GM23338 (cell line): ENCODE data around the gene ZNF284. TPM values are rescaled to one million over a fixed set of nuclear protein-coding genes. Genes with fewer than 3 reads are reported as not detected.

ENCODE experiments used
- ATAC-seq: fragments of 200-7000 bp; cut with Tn5 transposase; 3 replicates; pipeline ENCODE4 v1.9.1; 2020
- DNase-seq: peaks from one replicate; pipeline ENCODE4 v3.0.0-alpha.2; 2015; ENCODE audit warnings: low spot score
- H2AFZ ChIP-seq: fragments of 200-600 bp; sonication (generic); 2 replicates; pipeline ENCODE4 v1.8.0; 2016; ENCODE audit warnings: antibody characterized with exemption, mild to moderate bottlenecking, moderate library complexity
- H3F3A ChIP-seq: fragments of 200-600 bp; sonication (generic); replicated peaks from 2 replicates; pipeline ENCODE4 v1.8.0; 2017; ENCODE audit warnings: antibody characterized with exemption, mixed run types, low read depth
- H3K27ac ChIP-seq: fragments of 200-600 bp; sonication (generic); 2 replicates; pipeline ENCODE4 v1.6.1; 2016; ENCODE audit warnings: low read depth
- H3K27me3 ChIP-seq: fragments of 200-600 bp; sonication (generic); 2 replicates; pipeline ENCODE4 v1.8.0; 2016; ENCODE audit warnings: mild to moderate bottlenecking, mixed run types, moderate library complexity; ENCODE audit not compliant: insufficient read depth
- H3K36me3 ChIP-seq: fragments of 200-600 bp; sonication (generic); 2 replicates; pipeline ENCODE4 v1.8.0; 2016; ENCODE audit warnings: mild to moderate bottlenecking; ENCODE audit not compliant: insufficient read depth
- H3K4me1 ChIP-seq: fragments of 200-600 bp; sonication (generic); 2 replicates; pipeline ENCODE4 v1.8.0; 2016; ENCODE audit warnings: mild to moderate bottlenecking, moderate library complexity; ENCODE audit not compliant: insufficient read depth
- H3K4me2 ChIP-seq: fragments of 200-600 bp; sonication (generic); 2 replicates; pipeline ENCODE4 v1.7.1; 2017; ENCODE audit warnings: mixed run types
- H3K4me3 ChIP-seq: fragments of 200-600 bp; sonication (generic); 2 replicates; pipeline ENCODE4 v1.6.1; 2016; ENCODE audit warnings: mixed run types
- H3K79me2 ChIP-seq: fragments of 200-600 bp; sonication (generic); replicated peaks from 2 replicates; pipeline ENCODE4 v1.8.0; 2017; ENCODE audit warnings: mild to moderate bottlenecking; ENCODE audit not compliant: insufficient read depth
- H3K9me2 ChIP-seq: fragments of 200-600 bp; sonication (generic); 2 replicates; pipeline ENCODE4 v1.8.0; 2017; ENCODE audit not compliant: insufficient read depth
- H4K20me1 ChIP-seq: fragments of 200-600 bp; sonication (generic); replicated peaks from 2 replicates; pipeline ENCODE4 v1.8.0; 2017; ENCODE audit warnings: mild to moderate bottlenecking; ENCODE audit not compliant: insufficient read depth
- H3K27ac Mint-ChIP-seq: 2 replicates; pipeline ENCODE4 v1.8.0; 2020; ENCODE audit warnings: inconsistent platforms, mild to moderate bottlenecking, moderate library complexity, mixed read lengths
- H3K27me3 Mint-ChIP-seq: 3 replicates; pipeline ENCODE4 v1.8.0; 2022; ENCODE audit warnings: low read depth, mild to moderate bottlenecking, moderate library complexity, mixed read lengths, inconsistent platforms; ENCODE audit not compliant: insufficient read depth, poor library complexity
- H3K36me3 Mint-ChIP-seq: 3 replicates; pipeline ENCODE4 v1.8.0; 2021; ENCODE audit warnings: low read depth, mild to moderate bottlenecking, inconsistent platforms, moderate library complexity, mixed read lengths
- H3K4me1 Mint-ChIP-seq: 3 replicates; pipeline ENCODE4 v1.8.0; 2020; ENCODE audit warnings: mild to moderate bottlenecking, inconsistent platforms, mixed read lengths
- H3K4me3 Mint-ChIP-seq: 3 replicates; pipeline ENCODE4 v1.8.0; 2021; ENCODE audit warnings: moderate library complexity, mild to moderate bottlenecking, inconsistent platforms, mixed read lengths
- H3K9me3 Mint-ChIP-seq: 3 replicates; pipeline ENCODE4 v1.8.0; 2020; ENCODE audit warnings: moderate library complexity, mild to moderate bottlenecking, inconsistent platforms, mixed read lengths
- CREB1 ChIP-seq: fragments of 250-450 bp; sonication (Bioruptor Pico); IDR thresholded peaks from 2 replicates; pipeline ENCODE4 v1.5.0; 2020; ENCODE audit warnings: low read depth, mild to moderate bottlenecking, moderate library complexity
- NANOG ChIP-seq: IDR thresholded peaks from 2 replicates; pipeline ENCODE4 v1.6.1; 2016; ENCODE audit warnings: antibody characterized with exemption, borderline replicate concordance
- polyA plus RNA-seq: library from polyadenylated mRNA; unstranded; fragments of >200 nt; fragmentation: Nextera tagmentation; extraction: Ambion mirVana; gene quantifications from 2 replicates; pipeline ENCODE4 v1.2.1, GENCODE V29; 2016
- total RNA-seq: library from RNA; depleted of rRNA; stranded (reverse); fragments of >200 nt; shearing (Covaris generic); gene quantifications from 2 replicates; pipeline ENCODE4 v1.2.3, GENCODE V29; 2014
- TF ChIP-seq, protein P1 (sequence below): fragments of 250-450 bp; sonication (Bioruptor Pico); IDR thresholded peaks from 2 replicates; pipeline ENCODE4 v1.5.0; 2020; ENCODE audit warnings: mild to moderate bottlenecking, moderate library complexity
- TF ChIP-seq, protein P2 (sequence below): IDR thresholded peaks from 2 replicates; pipeline ENCODE4 v1.6.1; 2016; ENCODE audit warnings: antibody characterized with exemption

Gene ZNF284
- total and polyA plus RNA-seq, 2 experiments from 2014 or later: 1.4 to 3.1 TPM

DNA sequence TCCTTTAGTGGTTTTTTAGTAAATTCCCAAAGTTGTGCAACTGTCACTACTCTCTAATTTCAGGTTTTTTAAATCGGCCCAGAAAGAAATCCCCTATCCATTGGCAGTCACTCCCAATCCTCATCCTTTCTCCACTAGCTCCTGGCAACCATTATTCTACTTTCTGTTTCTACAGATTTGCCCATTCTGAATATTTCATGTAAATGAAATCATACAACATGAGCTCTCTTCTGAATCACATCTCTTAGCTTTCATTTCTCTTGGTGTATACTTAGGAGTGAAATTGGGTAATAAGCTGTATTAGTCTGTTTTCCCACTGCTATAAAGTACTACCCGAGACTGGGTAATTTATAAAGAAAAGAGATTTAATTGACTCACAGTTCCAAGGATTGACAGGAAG is 29.8 kb upstream of the ZNF284 start (continued):
- TF ChIP-seq, protein P1, sequence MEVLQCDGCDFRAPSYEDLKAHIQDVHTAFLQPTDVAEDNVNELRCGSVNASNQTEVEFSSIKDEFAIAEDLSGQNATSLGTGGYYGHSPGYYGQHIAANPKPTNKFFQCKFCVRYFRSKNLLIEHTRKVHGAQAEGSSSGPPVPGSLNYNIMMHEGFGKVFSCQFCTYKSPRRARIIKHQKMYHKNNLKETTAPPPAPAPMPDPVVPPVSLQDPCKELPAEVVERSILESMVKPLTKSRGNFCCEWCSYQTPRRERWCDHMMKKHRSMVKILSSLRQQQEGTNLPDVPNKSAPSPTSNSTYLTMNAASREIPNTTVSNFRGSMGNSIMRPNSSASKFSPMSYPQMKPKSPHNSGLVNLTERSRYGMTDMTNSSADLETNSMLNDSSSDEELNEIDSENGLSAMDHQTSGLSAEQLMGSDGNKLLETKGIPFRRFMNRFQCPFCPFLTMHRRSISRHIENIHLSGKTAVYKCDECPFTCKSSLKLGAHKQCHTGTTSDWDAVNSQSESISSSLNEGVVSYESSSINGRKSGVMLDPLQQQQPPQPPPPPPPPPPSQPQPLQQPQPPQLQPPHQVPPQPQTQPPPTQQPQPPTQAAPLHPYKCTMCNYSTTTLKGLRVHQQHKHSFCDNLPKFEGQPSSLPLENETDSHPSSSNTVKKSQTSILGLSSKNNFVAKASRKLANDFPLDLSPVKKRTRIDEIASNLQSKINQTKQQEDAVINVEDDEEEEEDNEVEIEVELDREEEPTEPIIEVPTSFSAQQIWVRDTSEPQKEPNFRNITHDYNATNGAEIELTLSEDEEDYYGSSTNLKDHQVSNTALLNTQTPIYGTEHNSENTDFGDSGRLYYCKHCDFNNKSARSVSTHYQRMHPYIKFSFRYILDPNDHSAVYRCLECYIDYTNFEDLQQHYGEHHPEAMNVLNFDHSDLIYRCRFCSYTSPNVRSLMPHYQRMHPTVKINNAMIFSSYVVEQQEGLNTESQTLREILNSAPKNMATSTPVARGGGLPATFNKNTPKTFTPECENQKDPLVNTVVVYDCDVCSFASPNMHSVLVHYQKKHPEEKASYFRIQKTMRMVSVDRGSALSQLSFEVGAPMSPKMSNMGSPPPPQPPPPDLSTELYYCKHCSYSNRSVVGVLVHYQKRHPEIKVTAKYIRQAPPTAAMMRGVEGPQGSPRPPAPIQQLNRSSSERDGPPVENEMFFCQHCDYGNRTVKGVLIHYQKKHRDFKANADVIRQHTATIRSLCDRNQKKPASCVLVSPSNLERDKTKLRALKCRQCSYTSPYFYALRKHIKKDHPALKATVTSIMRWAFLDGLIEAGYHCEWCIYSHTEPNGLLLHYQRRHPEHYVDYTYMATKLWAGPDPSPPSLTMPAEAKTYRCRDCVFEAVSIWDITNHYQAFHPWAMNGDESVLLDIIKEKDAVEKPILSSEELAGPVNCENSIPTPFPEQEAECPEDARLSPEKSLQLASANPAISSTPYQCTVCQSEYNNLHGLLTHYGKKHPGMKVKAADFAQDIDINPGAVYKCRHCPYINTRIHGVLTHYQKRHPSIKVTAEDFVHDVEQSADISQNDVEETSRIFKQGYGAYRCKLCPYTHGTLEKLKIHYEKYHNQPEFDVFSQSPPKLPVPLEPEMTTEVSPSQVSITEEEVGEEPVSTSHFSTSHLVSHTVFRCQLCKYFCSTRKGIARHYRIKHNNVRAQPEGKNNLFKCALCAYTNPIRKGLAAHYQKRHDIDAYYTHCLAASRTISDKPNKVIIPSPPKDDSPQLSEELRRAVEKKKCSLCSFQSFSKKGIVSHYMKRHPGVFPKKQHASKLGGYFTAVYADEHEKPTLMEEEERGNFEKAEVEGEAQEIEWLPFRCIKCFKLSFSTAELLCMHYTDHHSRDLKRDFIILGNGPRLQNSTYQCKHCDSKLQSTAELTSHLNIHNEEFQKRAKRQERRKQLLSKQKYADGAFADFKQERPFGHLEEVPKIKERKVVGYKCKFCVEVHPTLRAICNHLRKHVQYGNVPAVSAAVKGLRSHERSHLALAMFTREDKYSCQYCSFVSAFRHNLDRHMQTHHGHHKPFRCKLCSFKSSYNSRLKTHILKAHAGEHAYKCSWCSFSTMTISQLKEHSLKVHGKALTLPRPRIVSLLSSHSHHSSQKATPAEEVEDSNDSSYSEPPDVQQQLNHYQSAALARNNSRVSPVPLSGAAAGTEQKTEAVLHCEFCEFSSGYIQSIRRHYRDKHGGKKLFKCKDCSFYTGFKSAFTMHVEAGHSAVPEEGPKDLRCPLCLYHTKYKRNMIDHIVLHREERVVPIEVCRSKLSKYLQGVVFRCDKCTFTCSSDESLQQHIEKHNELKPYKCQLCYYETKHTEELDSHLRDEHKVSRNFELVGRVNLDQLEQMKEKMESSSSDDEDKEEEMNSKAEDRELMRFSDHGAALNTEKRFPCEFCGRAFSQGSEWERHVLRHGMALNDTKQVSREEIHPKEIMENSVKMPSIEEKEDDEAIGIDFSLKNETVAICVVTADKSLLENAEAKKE (CRISPR knock-in tag): no peak
- TF ChIP-seq, protein P2, sequence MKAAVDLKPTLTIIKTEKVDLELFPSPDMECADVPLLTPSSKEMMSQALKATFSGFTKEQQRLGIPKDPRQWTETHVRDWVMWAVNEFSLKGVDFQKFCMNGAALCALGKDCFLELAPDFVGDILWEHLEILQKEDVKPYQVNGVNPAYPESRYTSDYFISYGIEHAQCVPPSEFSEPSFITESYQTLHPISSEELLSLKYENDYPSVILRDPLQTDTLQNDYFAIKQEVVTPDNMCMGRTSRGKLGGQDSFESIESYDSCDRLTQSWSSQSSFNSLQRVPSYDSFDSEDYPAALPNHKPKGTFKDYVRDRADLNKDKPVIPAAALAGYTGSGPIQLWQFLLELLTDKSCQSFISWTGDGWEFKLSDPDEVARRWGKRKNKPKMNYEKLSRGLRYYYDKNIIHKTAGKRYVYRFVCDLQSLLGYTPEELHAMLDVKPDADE: no peak

DNA sequence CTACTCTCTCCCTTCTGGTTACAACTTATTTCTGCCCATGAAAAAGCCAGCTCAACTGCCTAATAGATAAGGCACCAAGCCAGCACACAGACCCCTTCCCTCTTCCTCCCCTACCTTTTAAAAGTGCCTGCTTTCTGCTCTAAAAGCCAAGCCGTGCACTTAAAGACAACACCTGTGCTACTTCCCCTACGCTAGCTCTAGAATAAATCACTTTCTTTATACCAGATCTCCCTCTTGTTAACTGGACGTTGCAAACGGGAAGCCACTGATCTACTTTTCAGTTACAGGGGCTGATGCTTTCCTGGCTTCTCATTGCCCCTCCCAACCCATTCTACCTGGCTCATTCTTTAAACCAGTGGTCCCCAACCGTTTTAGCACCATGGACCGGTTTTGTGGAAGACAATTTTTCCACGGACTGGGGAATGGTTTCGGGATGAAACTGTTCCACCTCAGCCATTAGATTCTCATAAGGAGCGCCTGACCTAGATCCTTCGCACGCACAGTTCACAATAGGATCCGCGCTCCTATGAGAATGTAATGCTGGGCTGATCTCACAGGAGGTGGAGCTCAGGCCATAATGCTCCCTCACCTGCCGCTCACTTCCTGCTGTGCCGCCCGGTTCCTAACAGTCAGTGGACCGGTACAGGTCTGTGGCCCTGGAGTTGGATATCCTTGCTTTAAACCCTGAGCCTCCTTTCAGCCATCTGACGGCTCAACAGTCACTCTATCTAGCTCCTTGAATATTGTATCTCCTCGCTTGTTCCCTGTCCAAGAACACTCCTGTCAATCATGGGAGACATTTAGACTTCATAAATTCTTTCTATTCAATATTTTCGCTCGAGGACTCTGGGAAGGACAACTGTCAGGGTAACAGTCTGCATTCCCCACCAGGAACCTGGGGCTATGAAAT is 21.0 kb upstream of the ZNF284 start:
- no peaks in the 10 kb centered on the region for H3F3A ChIP-seq
- no peaks in the 10 kb centered on the region for H4K20me1 ChIP-seq
- no peaks in the 10 kb centered on the region for H3K9me2 ChIP-seq
- Mint-ChIP-seq H3K36me3 (peaks cover 14% of the 10 kb centered on the region), H3K27ac (peak overlapping the region; percentile 79), H3K9me3 (peaks cover 2% of the 10 kb centered on the region; the same call in 1 of the 3 replicates), H3K27me3 (peaks cover 7% of the 10 kb centered on the region), H3K4me1 (peaks cover 7% of the 10 kb centered on the region; the same call in 2 of the 3 replicates), H3K4me3 (peak overlapping the region; percentile 98)
- peak overlapping the region; percentile 39 for H2AFZ ChIP-seq
- DNase-seq (peak; percentile 77), ATAC-seq (peak; percentile 81)
- H3K4me3 ChIP-seq: peak overlapping the region; percentile 56
- H3K4me2 ChIP-seq: peak overlapping the region; percentile 76
- peak overlapping the region; percentile 78; the same call in 1 of the 2 replicates for H3K27ac ChIP-seq
- H3K4me1 ChIP-seq: no peaks in the 10 kb centered on the region
- no peaks in the 10 kb centered on the region for H3K36me3 ChIP-seq
- peaks cover 7% of the 10 kb centered on the region for H3K79me2 ChIP-seq
- H3K27me3 ChIP-seq: no peaks in the 10 kb centered on the region; the same call in 1 of the 2 replicates
- no peak for TF ChIP-seq NANOG
- no peak for TF ChIP-seq CREB1 (CRISPR knock-in tag)
- TF ChIP-seq, protein P2: no peak
- TF ChIP-seq, protein P1 (CRISPR knock-in tag): no peak
